SU-DHL-6 (cell line): ENCODE data around the gene IFFO2.
"Not testable (repeated sequence)": the region's sequence is repeated elsewhere in the genome, so short reads cannot be mapped to it uniquely, and the experiment has no call there.

Experiments
- H2AFZ ChIP-seq: fragments of 200-600 bp; sonication (generic); 2 replicates; pipeline ENCODE4 v1.6.1; 2014; ENCODE audit warnings: low read depth, mild to moderate bottlenecking, moderate library complexity, mixed read lengths, antibody characterized with exemption, low read length; ENCODE audit not compliant: severe bottlenecking
- H3F3A ChIP-seq: fragments of 200-600 bp; shearing (Covaris generic); 2 replicates; pipeline ENCODE4 v1.6.0; 2016; ENCODE audit warnings: antibody characterized with exemption, mild to moderate bottlenecking; ENCODE audit not compliant: insufficient read depth
- H3K27ac ChIP-seq: fragments of 200-600 bp; sonication (generic); 2 replicates; pipeline ENCODE4 v1.5.1; 2016; ENCODE audit warnings: low read depth, mild to moderate bottlenecking, low read length, moderate library complexity, mixed read lengths
- H3K27me3 ChIP-seq: fragments of 200-600 bp; sonication (generic), shearing (Covaris generic); 2 replicates; pipeline ENCODE4 v1.6.0; 2014; ENCODE audit warnings: mild to moderate bottlenecking, low read length
- H3K36me3 ChIP-seq: fragments of 200-600 bp; sonication (generic); 2 replicates; pipeline ENCODE4 v1.6.1; 2014; ENCODE audit warnings: mild to moderate bottlenecking, low read length, mixed read lengths
- H3K4me2 ChIP-seq: fragments of 300-600, 200-600 bp; shearing (Covaris generic), sonication (generic); 2 replicates; pipeline ENCODE4 v1.6.0; 2014; ENCODE audit warnings: low read length, low read depth, mild to moderate bottlenecking; ENCODE audit not compliant: poor library complexity, severe bottlenecking
- H3K4me3 ChIP-seq: fragments of 200-600 bp; sonication (generic); 2 replicates; pipeline ENCODE4 v1.5.1; 2014; ENCODE audit warnings: antibody characterized with exemption, low read length, mild to moderate bottlenecking, mixed read lengths; ENCODE audit not compliant: insufficient read depth, poor library complexity, severe bottlenecking
- H3K79me2 ChIP-seq: fragments of 200-600 bp; sonication (generic); 2 replicates; pipeline ENCODE4 v1.6.1; 2014; ENCODE audit warnings: mild to moderate bottlenecking, low read length, moderate library complexity; ENCODE audit not compliant: insufficient read depth
- H3K9ac ChIP-seq: fragments of 200-600 bp; sonication (generic); 2 replicates; pipeline ENCODE4 v1.7.0; 2014; ENCODE audit warnings: mild to moderate bottlenecking, low read length
- H3K9me2 ChIP-seq: fragments of 200-600 bp; sonication (generic); replicated peaks from 2 replicates; pipeline ENCODE4 v1.6.1; 2014; ENCODE audit warnings: low read length; ENCODE audit not compliant: insufficient read depth
- H3K9me3 ChIP-seq: fragments of 200-600 bp; sonication (generic); 2 replicates; pipeline ENCODE4 v1.6.1; 2014; ENCODE audit warnings: low read length, mixed read lengths; ENCODE audit not compliant: insufficient read depth
- H4K20me1 ChIP-seq: fragments of 200-600 bp; sonication (generic); 2 replicates; pipeline ENCODE4 v1.6.1; 2014; ENCODE audit warnings: low read depth, mild to moderate bottlenecking, antibody characterized with exemption, low read length, moderate library complexity, mixed read lengths
- CTCF ChIP-seq: fragments of 200-600 bp; sonication (generic); IDR thresholded peaks from one replicate; pipeline ENCODE4 v1.5.1; 2017; ENCODE audit warnings: antibody characterized with exemption, mild to moderate bottlenecking, low read length, moderate library complexity; ENCODE audit not compliant: insufficient read depth, poor library complexity, severe bottlenecking
- EZH2phosphoT487 ChIP-seq: fragments of 200-600 bp; sonication (generic), shearing (Covaris generic); conservative IDR thresholded peaks from 2 replicates; pipeline ENCODE4 v1.6.1; 2018; ENCODE audit warnings: mild to moderate bottlenecking, antibody characterized with exemption, low read length, moderate library complexity, mixed read lengths

Gene IFFO2

GRCh38 chr1:18893120-18893519 is 63.4 kb downstream of the IFFO2 start:
- Histone ChIP-seq H4K20me1 (no peaks in the 10 kb centered on the region), H3F3A (no peaks in the 10 kb centered on the region), H3K4me3 (no peak overlapping the region), H3K36me3 (no peaks in the 10 kb centered on the region), H3K79me2 (no peaks in the 10 kb centered on the region), H3K27me3 (no peaks in the 10 kb centered on the region), H3K9me3 (no peaks in the 10 kb centered on the region), H3K9me2 (no peaks in the 10 kb centered on the region), H2AFZ (no peak overlapping the region), H3K4me2 (no peak overlapping the region), H3K27ac (no peak overlapping the region), H3K9ac (no peak overlapping the region)
- TF ChIP-seq EZH2phosphoT487 (no peak), CTCF (no peak)

- not testable (repeated sequence) for H2AFZ ChIP-seq, H3K79me2 ChIP-seq, H3K9me3 ChIP-seq, H3K9me2 ChIP-seq, H4K20me1 ChIP-seq, H3K36me3 ChIP-seq, H3F3A ChIP-seq, H3K4me3 ChIP-seq, H3K27ac ChIP-seq, H3K27me3 ChIP-seq, H3K4me2 ChIP-seq, H3K9ac ChIP-seq
Measured at GRCh38 chr1:18891858-18892257, 64.6 kb downstream of the IFFO2 start.

DNA sequence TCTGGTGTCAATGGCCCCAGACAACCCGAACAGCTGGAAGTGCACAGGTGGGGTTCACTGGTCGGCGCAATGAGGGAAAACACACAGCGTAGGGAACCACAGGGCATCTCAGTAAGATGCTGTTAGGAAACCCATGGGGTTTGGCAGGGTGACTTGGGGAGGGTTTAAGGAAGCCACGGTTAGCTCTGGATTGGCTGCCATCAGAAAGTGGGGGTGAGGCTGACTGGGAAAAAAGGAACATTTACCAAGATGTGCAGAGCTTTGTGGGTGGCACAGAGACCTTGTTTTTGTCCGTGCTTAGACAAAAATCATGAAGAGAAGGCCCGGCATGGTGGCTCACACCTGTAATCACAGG is 65.1 kb downstream of the IFFO2 start:
- no peaks in the 10 kb centered on the region for H3K36me3 ChIP-seq
- TF ChIP-seq EZH2phosphoT487 (no peak), CTCF (no peak)
- H4K20me1 ChIP-seq: no peaks in the 10 kb centered on the region
- no peaks in the 10 kb centered on the region for H3K9me2 ChIP-seq
- H3K27ac ChIP-seq: no peak overlapping the region
- no peak overlapping the region for H3K9ac ChIP-seq
- no peaks in the 10 kb centered on the region for H3F3A ChIP-seq
- no peaks in the 10 kb centered on the region for H3K9me3 ChIP-seq
- H3K4me2 ChIP-seq: no peak overlapping the region
- no peak overlapping the region for H2AFZ ChIP-seq
- H3K4me3 ChIP-seq: no peak overlapping the region
- H3K27me3 ChIP-seq: no peaks in the 10 kb centered on the region
- H3K79me2 ChIP-seq: no peaks in the 10 kb centered on the region

- H3K9ac ChIP-seq: no peak overlapping the region
Measured at GRCh38 chr1:18890706-18891425, 65.6 kb downstream of the IFFO2 start.

More at GRCh38 chr1:18890706-18891425, 65.6 kb downstream of the IFFO2 start:
- H3K9me3 ChIP-seq: no peaks in the 10 kb centered on the region
- no peak overlapping the region for H3K4me2 ChIP-seq
- H4K20me1 ChIP-seq: no peaks in the 10 kb centered on the region
- no peak overlapping the region for H2AFZ ChIP-seq
- no peaks in the 10 kb centered on the region for H3K36me3 ChIP-seq
- no peak overlapping the region for H3K4me3 ChIP-seq
- TF ChIP-seq CTCF: no peak
- TF ChIP-seq EZH2phosphoT487: no peak
- no peaks in the 10 kb centered on the region for H3K79me2 ChIP-seq
- H3K27ac ChIP-seq: no peak overlapping the region
- no peaks in the 10 kb centered on the region for H3K9me2 ChIP-seq
- no peaks in the 10 kb centered on the region for H3K27me3 ChIP-seq
- H3F3A ChIP-seq: no peaks in the 10 kb centered on the region
